Measurements from ENCODE around the gene EPHA2. TPM values are rescaled to one million over a fixed set of nuclear protein-coding genes. Genes with fewer than 3 reads are reported as not detected.
A peak's percentile ranks its signal among the peaks of the same experiment; 100 is the strongest.

The EPHA2 gene
- total RNA-seq, 2 experiments from 2014 or later = 0.08 TPM; not detected in 1

DNA sequence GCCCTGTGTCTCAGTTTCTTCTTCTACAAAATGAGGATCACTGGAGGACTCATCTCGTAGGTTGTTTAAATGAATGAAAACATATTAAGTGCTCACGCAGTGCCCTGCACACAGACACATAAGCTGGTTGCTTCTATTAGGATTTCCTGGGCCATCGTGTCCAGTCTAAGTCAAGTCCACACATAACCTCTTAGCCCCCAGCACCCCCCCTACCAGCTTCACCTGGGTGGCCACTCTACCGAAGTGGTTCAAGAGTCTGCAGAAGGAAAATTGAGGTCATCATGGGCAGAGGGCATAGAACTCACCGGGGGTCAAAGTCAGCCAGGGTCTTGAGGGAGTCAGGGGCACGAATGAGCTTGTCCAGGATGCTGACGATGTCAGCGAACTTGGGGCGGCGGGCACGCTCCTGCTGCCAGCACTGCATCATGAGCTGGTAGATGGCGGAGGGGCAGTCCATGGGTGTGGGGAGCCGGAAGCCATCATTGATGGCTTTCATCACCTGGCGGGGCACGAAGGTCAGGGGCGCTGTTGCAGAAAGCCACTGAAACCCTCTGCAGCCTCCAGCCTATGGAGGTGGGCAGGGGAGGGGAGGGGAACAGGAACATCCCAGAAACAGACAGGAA is 25.8 kb downstream of the EPHA2 start:
- no peak for DNase-seq
- H3K36me3 Mint-ChIP-seq = no peaks in the 10 kb centered on the region
- no peaks in the 10 kb centered on the region for H3K9me3 Mint-ChIP-seq
- H3K27ac Mint-ChIP-seq = no peak overlapping the region
- H3K4me3 Mint-ChIP-seq = no peak overlapping the region
- H3K27me3 Mint-ChIP-seq = no peaks in the 10 kb centered on the region
- H3K4me1 Mint-ChIP-seq = no peaks in the 10 kb centered on the region

DNA sequence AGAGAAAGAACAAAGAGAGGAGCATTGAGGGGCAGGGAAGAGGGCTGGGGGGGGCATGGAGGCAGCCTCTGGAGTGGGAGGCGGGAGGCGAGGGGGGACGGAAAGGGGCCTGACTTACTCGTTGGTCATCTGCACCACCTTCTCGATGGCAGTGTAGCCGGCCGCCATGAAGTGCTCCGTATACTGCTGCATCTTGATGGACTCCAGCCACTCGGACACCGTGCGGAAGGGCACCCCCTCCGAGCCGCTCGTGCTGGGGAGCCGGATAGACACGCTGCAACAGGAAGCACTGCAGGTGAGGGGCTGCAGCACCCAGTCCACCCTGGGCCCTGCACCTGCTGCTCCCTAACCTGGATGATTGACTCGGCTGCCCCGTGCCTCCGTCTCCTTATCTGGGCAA is 26.6 kb downstream of the EPHA2 start:
- H3K36me3 Mint-ChIP-seq = no peaks in the 10 kb centered on the region

DNA sequence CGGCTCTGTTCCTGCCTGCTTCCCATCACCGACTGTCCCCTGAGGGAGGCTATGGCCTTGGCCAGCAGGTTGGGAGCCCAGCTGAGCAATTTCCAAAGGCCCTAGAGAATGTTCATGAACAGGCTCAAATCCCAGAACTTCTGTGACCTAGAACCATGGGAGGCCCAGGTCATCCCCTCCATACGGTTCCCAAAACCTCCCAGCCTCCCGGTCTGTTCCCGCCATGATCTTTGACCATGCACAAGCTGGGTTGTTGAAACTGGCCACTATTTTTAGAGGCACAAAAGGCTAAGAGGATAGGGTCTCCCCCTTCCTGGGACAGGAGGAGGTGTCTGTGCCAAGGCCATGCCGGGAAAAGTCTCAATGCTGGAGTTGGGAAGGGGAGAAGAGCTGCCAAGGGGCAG is 27.5 kb downstream of the EPHA2 start:
- H3K27me3 Mint-ChIP-seq = no peaks in the 10 kb centered on the region
- no peaks in the 10 kb centered on the region for H3K9me3 Mint-ChIP-seq
- H3K4me1 Mint-ChIP-seq = no peaks in the 10 kb centered on the region
- H3K27ac Mint-ChIP-seq = no peak overlapping the region
- no peaks in the 10 kb centered on the region for H3K36me3 Mint-ChIP-seq
- DNase-seq = no peak
- H3K4me3 Mint-ChIP-seq = no peak overlapping the region

More for the DNA sequence above, 26.6 kb downstream of the EPHA2 start:
- Mint-ChIP-seq H3K4me3 (no peak overlapping the region), H3K27me3 (no peaks in the 10 kb centered on the region), H3K27ac (no peak overlapping the region), H3K4me1 (no peaks in the 10 kb centered on the region), H3K9me3 (no peaks in the 10 kb centered on the region)
- no peak for DNase-seq

DNA sequence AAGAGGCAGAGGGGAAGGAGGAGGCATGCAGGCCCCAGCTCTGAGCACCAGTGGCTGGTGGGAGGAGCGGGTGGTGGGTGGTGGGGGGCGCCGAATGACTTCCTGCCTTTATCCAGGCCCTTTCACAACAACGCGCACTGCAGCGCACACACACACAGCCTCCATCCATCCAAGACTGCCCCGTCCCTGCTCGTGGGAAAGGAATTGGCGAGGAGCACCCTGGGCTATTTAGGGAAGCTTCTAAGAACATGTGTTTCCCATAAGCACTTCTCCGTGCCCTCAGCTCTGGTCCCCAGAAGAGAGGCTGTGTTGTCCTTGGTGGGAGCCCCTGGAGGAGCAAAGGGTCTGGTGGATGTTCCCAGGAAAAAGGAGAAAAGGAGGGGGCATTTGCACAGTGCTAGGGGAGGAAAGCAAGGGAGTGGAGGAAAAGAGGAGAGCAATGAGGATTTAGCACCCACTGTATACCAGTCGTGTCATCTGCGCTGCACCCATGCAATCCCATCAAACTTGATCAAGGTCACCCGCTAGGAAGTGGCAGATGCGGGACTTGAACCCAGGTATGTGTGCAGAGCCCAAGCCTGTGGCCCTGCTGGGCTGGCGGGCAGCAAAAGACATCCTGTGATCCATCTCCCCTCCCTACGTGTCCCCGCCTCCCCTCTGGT is 28.1 kb downstream of the EPHA2 start:
- Mint-ChIP-seq H3K36me3 (no peaks in the 10 kb centered on the region), H3K4me1 (peaks cover 5% of the 10 kb centered on the region), H3K4me3 (no peak overlapping the region), H3K27ac (no peak overlapping the region), H3K9me3 (no peaks in the 10 kb centered on the region), H3K27me3 (no peaks in the 10 kb centered on the region)
- DNase-seq = no peak

DNA sequence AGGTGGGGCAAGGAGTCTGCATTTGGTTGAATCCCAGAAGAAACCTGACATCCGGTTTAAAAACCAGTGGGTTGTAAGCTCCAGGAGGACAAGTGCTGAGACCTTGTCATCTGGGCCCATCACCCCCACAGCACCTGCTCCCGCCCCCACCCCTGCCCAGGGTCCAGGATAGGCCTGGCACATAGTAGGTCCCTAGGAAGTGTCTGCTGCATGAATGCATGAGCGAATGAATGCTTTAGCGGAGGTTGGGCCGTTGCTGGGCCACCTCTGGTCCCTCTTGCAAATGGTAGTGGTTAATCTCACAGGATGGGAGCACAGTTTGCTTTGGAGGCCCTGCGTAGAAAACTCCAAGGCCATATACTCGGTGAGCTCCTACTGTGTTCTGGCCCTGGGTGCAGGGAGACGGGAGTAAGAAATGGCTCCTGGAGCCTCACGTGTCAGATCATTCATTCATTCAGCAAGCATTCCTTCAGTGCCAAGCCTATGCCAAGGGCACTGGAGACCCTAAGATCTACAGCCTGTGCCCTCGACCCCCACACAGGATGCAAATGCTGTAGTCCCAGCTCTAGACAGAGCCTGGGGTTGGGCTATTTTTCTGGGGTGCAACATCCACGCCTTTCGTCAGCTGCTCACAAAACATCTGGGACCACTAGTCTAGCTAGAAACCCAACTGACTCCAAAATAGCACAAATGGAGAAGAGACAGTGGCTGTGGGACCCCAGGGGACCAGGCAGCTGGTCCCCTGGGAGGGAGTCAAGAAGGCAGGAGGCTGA is 28.9 kb downstream of the EPHA2 start:
- DNase-seq = no peak
- Mint-ChIP-seq H3K27ac (no peak overlapping the region), H3K4me3 (no peak overlapping the region), H3K9me3 (no peaks in the 10 kb centered on the region), H3K36me3 (no peaks in the 10 kb centered on the region), H3K27me3 (no peaks in the 10 kb centered on the region), H3K4me1 (peaks cover 8% of the 10 kb centered on the region)

DNA sequence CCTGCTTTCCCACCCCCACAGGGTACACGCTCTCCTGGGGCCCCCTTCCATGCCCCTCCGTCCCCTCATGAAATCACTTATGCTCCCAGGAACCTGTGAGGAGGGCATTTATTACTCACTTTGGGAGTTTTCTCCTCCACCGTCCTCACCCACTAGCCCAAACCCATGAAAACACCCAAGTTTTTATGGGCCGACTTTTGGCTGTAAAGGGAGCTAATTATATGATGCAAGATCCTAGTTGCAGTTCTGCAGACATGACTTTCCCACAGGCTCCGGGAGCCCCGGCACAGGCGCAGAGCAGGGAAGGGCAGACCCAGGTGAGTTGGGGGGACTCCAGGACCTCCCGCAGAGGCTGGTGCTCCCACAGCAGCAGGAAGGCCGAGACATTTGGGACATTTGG is 29.7 kb downstream of the EPHA2 start:
- no peaks in the 10 kb centered on the region for H3K9me3 Mint-ChIP-seq
- no peak for DNase-seq
- no peaks in the 10 kb centered on the region for H3K36me3 Mint-ChIP-seq
- no peak overlapping the region for H3K4me3 Mint-ChIP-seq
- H3K27ac Mint-ChIP-seq = no peak overlapping the region
- peaks cover 8% of the 10 kb centered on the region for H3K4me1 Mint-ChIP-seq
- no peaks in the 10 kb centered on the region for H3K27me3 Mint-ChIP-seq

DNA sequence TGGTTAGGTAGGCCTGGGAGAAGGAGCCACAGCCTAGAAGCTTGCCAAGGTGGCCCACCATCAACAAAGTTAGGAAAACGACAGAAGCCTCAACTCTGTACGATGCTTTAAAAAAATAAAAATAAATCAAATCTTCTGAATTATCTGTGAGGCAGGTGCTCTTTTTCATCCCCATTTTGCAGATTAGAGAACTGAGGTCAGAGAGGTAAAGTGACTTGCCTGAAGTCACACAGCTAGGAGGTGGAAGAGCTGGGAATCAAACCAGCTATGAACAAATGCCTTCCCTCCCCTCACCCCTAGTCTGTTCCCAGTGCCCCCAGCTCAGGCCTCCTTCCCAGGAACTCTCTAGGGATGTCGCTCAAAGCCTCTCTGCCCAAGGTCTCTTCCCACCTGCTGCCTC is 30.4 kb downstream of the EPHA2 start:
- Mint-ChIP-seq H3K36me3 (no peaks in the 10 kb centered on the region), H3K27ac (no peak overlapping the region), H3K27me3 (no peaks in the 10 kb centered on the region), H3K9me3 (no peaks in the 10 kb centered on the region), H3K4me1 (peaks cover 8% of the 10 kb centered on the region), H3K4me3 (no peak overlapping the region)
- DNase-seq = no peak

DNA sequence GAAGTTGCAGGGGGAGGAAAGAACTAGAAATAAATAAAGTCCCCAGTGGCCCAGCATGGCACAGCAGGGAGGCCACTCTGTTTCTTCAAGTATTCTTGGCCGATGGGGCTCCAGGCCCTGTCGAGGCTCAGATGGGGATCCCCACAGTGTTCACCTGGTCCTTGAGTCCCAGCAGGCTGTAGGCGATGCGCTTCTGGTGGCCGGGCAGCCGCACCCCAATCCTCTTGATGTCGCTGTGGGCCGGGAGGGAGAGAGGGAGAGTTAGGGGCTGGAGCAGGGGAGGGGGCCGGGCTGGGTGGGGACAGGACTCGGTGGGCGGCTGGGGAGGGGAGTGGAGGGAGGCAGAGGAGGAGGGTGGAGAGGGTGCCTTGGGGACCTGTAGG is 30.8 kb downstream of the EPHA2 start:
- H3K27ac Mint-ChIP-seq = no peak overlapping the region
- peaks cover 8% of the 10 kb centered on the region for H3K4me1 Mint-ChIP-seq
- no peaks in the 10 kb centered on the region for H3K27me3 Mint-ChIP-seq
- DNase-seq = no peak
- H3K4me3 Mint-ChIP-seq = no peak overlapping the region
- H3K9me3 Mint-ChIP-seq = no peaks in the 10 kb centered on the region
- H3K36me3 Mint-ChIP-seq = no peaks in the 10 kb centered on the region

DNA sequence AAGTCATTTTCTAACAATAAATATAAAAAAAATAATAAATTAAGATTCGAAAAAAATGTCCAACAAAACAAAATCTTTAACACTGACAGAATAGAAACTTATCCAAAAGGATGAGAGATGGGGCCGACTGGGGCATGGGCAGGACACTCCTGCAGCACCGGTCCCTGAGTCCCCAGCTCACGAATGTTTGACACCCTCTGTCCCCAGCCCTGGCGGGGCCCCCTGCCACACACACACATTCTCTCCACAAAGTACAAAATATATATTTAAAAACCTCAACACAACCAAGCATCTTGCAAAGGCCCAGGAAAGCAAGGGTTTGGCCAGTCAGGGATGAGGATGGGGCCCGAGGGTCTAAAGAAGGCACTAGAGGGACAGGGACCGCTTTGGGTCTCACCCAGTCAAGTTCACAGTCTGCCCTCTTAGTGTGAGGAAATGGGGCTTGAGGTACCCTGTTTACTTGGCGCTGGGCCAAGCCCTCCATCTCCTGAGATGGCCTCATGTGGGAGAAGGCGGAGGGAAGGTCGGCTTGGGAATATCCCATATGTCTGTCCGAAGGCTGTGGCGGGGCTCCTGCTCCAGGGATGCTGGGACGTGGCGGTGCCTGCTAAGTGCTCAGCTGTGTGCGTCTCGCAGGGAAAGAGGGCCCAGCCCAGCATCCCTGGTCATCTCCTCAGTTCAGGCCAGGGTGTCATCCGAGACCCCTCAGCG is 31.3 kb downstream of the EPHA2 start:
- Mint-ChIP-seq H3K27me3 (no peaks in the 10 kb centered on the region), H3K4me3 (no peak overlapping the region), H3K27ac (no peak overlapping the region), H3K4me1 (peaks cover 8% of the 10 kb centered on the region), H3K36me3 (no peaks in the 10 kb centered on the region), H3K9me3 (no peaks in the 10 kb centered on the region)
- no peak for DNase-seq

DNA sequence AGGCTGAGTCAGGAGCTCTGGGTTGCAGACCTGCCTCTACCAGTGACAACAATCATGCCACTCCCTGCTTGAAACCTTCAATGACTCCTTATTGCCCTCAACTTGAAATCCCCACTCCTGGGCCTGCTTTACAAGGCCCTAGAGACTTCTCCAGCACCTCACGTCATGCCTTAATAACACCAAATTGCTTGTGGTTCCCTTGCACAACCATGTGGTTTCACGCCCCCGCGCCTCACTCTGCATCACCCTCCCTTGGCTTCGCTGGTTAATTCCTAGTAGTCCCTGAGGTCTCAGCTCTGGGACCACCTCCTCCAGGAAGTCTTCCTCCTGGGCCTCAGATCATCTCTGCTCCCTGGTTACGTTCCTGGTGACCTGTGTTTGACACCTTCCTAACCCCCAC is 33.0 kb downstream of the EPHA2 start:
- Mint-ChIP-seq H3K9me3 (no peaks in the 10 kb centered on the region), H3K36me3 (no peaks in the 10 kb centered on the region), H3K27ac (no peak overlapping the region), H3K4me3 (no peak overlapping the region), H3K4me1 (peaks cover 8% of the 10 kb centered on the region), H3K27me3 (no peaks in the 10 kb centered on the region)
- peak; percentile 63 for DNase-seq

DNA sequence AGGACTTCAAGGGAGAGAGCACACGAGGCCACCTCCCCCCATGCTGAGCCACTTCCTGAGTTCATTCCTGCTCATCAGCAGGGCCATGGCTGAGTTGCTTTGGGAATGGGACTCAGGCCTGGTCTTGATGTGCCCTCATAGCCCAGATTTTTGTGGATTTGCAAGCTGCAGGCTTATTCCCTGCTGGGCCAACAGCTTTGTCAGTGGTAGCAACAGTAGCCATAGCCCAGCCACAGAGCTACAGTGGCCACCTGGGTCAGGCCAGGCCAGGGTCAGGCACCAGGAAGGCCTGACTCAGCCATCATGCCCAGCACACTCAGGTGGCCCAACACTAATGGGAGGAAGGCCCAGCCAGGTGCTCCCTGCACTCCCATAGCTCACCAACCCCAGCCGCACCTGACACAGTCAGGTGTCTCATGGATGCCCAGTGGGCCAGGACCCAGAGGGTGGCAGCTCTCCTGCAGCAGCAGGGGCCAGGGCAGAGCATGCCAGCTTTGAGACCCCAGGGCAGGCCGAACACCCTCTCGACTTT is 33.5 kb downstream of the EPHA2 start:
- DNase-seq = no peak
- Mint-ChIP-seq H3K4me1 (peaks cover 8% of the 10 kb centered on the region), H3K27ac (peak overlapping the region; percentile 11), H3K9me3 (no peaks in the 10 kb centered on the region), H3K36me3 (no peaks in the 10 kb centered on the region), H3K4me3 (no peak overlapping the region), H3K27me3 (no peaks in the 10 kb centered on the region)

DNA sequence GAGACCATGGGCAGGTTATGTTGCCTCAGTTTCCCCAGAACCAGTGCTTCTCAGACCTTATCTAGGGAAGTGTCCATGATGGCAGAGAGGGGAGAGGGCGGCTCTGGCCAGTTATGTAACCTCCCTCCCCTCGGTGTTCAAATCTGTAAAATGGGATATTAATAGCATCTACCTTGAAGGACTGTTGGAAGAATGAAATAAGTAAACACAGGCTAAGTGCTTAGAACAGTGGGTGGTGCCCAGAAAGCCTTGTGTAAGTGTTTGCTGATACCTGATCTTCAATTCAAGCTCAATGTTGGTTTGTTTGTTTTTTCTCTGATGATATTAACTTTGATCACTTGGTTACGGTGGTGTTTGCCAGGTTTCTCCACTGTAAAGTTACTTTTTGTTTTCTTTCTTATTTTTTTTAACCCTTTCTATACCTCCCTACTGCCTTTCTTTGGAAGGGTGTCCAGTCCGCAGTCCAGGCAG is 34.9 kb downstream of the EPHA2 start:
- Mint-ChIP-seq H3K27ac (no peak overlapping the region), H3K36me3 (no peaks in the 10 kb centered on the region), H3K27me3 (no peaks in the 10 kb centered on the region), H3K4me3 (no peak overlapping the region), H3K9me3 (no peaks in the 10 kb centered on the region), H3K4me1 (peaks cover 8% of the 10 kb centered on the region)
- DNase-seq = no peak

DNA sequence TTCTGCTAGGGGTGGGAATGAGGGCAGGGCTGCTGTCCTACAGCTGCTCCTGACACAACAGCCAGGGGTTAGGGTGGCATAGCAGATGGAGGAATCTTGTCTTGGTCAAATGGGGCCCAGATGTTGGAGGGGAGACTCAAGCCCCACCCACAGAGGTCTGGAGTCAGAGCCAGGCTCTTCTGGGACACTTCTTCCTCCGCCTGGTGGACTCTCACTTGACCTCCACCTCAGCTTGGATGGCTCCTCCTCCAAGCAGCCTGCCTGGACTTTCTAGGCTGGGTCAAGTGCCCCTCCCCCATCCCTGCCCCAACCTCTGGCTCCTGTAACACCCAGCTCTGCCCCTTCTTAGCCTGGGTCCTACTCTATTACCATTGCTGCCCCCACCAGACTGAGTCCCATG is 35.5 kb downstream of the EPHA2 start:
- H3K27ac Mint-ChIP-seq = no peak overlapping the region
- no peak for DNase-seq
- H3K36me3 Mint-ChIP-seq = no peaks in the 10 kb centered on the region
- H3K4me1 Mint-ChIP-seq = peaks cover 8% of the 10 kb centered on the region
- H3K9me3 Mint-ChIP-seq = no peaks in the 10 kb centered on the region
- no peak overlapping the region for H3K4me3 Mint-ChIP-seq
- H3K27me3 Mint-ChIP-seq = no peaks in the 10 kb centered on the region

DNA sequence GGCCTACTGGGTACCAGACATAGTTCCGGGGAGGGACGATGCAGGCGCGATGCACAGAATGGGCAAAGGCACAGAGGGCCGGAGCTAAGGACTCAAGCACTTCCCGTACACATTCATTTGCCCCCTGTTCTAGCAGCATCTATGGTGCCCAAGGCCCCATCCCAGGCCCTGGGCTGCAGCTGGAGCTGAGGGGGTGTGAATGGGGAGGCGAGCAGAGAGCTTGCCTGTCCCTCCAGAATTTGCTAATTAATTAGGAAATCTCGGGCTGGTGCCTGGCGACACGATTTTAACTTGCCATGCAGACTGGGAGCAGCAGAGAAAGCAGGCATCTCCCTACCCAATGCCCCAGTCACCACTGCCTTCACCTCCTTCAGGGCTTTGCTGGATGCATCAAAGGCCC is 35.9 kb downstream of the EPHA2 start:
- Mint-ChIP-seq H3K4me1 (peaks cover 8% of the 10 kb centered on the region), H3K27me3 (no peaks in the 10 kb centered on the region), H3K9me3 (no peaks in the 10 kb centered on the region), H3K4me3 (no peak overlapping the region), H3K27ac (no peak overlapping the region), H3K36me3 (no peaks in the 10 kb centered on the region)
- no peak for DNase-seq

DNA sequence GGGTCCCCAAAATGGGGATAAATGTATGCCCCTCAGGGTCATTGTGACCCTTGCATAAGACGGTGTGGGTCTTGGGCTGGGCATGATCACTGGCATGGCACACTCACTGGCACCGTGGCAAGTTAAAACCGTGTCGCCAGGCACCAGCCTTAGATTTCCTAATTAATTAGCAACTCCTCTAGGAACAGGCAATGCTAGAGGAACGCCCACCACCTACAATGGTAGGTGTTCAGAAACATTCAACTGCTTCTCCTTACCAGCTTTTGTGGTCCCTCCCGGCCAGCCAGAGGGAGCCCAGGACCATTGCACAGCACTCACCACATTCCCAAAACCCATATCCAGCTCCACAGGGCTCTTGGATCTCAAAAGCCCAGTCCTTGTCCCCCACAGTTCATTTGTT is 36.4 kb downstream of the EPHA2 start:
- Mint-ChIP-seq H3K27me3 (no peaks in the 10 kb centered on the region), H3K4me1 (peaks cover 8% of the 10 kb centered on the region), H3K27ac (no peak overlapping the region), H3K9me3 (no peaks in the 10 kb centered on the region), H3K4me3 (no peak overlapping the region), H3K36me3 (no peaks in the 10 kb centered on the region)
- DNase-seq = no peak
